Mesenchymal stem cell (in vitro differentiated cells and primary cell): ENCODE measurements around the gene E2F4.

Experiments used
- DNase-seq: peaks from one replicate; pipeline ENCODE4 v3.0.0-alpha.2; 2013
- H2AFZ ChIP-seq: one replicate; pipeline ENCODE4 v1.6.1; 2013; ENCODE audit warnings: low read depth, mild to moderate bottlenecking, control low read depth, inconsistent platforms, low read length, moderate library complexity
- H2AK5ac ChIP-seq: 2 replicates; pipeline ENCODE4 v1.6.1; 2013; ENCODE audit warnings: low read length, moderate library complexity, mild to moderate bottlenecking, inconsistent platforms; ENCODE audit not compliant: severe bottlenecking
- H2BK120ac ChIP-seq: one replicate; pipeline ENCODE4 v1.6.1; 2013; ENCODE audit warnings: low read depth, mild to moderate bottlenecking, inconsistent platforms, low read length, moderate library complexity
- H2BK12ac ChIP-seq, 2 experiments: one replicate each; pipeline ENCODE4 v1.6.1; 2013; ENCODE audit warnings: inconsistent platforms in 2 of 2, low read length in 2 of 2, mild to moderate bottlenecking in 2 of 2, moderate library complexity in 2 of 2, control low read depth in 1 of 2
- H2BK15ac ChIP-seq: one replicate; pipeline ENCODE4 v1.6.1; 2013; ENCODE audit warnings: mild to moderate bottlenecking, low read depth, inconsistent platforms; ENCODE audit not compliant: poor library complexity, severe bottlenecking
- H2BK5ac ChIP-seq: 2 replicates; pipeline ENCODE4 v1.6.1; 2013; ENCODE audit warnings: low read depth, mild to moderate bottlenecking, low read length, control low read depth, inconsistent platforms; ENCODE audit not compliant: poor library complexity, severe bottlenecking
- H3K14ac ChIP-seq, 2 experiments: one replicate each; pipeline ENCODE4 v1.6.1; 2013; ENCODE audit warnings: inconsistent platforms in 2 of 2, low read length in 2 of 2, control low read depth in 1 of 2, mild to moderate bottlenecking in 1 of 2, moderate library complexity in 1 of 2
- H3K18ac ChIP-seq, 2 experiments: one replicate each; pipeline ENCODE4 v1.6.1; 2013; ENCODE audit warnings: inconsistent platforms in 2 of 2, low read length in 2 of 2, control low read depth in 1 of 2, low read depth in 1 of 2, mild to moderate bottlenecking in 1 of 2
- H3K23ac ChIP-seq, 2 experiments: one replicate each; pipeline ENCODE4 v1.6.1; 2013; ENCODE audit warnings: inconsistent platforms in 2 of 2, low read length in 2 of 2, mild to moderate bottlenecking in 2 of 2, moderate library complexity in 2 of 2, control low read depth in 1 of 2
- H3K27ac ChIP-seq: 2 replicates; pipeline ENCODE4 v1.5.1; 2013; ENCODE audit warnings: mild to moderate bottlenecking, moderate library complexity, low read length, control low read depth, inconsistent platforms; ENCODE audit not compliant: poor library complexity, severe bottlenecking
- H3K27me3 ChIP-seq, 2 experiments: 2 replicates each; pipeline versions ENCODE4 v1.6.1 to v1.7.0; 2013; ENCODE audit warnings: low read length in 2 of 2, mild to moderate bottlenecking in 2 of 2, moderate library complexity in 2 of 2, control low read depth in 1 of 2, inconsistent platforms in 1 of 2; ENCODE audit not compliant: control insufficient read depth in 1 of 2, insufficient read depth in 1 of 2
- H3K36me3 ChIP-seq, 2 experiments: 2 replicates each; pipeline versions ENCODE4 v1.6.1 to v1.7.0; 2013; ENCODE audit warnings: low read length in 2 of 2, control low read depth in 1 of 2, inconsistent platforms in 1 of 2, low read depth in 1 of 2, mild to moderate bottlenecking in 1 of 2; ENCODE audit not compliant: insufficient read depth in 2 of 2, control insufficient read depth in 1 of 2
- H3K4ac ChIP-seq, 2 experiments: one replicate each; pipeline ENCODE4 v1.6.1; 2013; ENCODE audit warnings: inconsistent platforms in 2 of 2, low read length in 2 of 2, mild to moderate bottlenecking in 2 of 2, moderate library complexity in 2 of 2, control low read depth in 1 of 2, low read depth in 1 of 2
- H3K4me1 ChIP-seq: 2 replicates; pipeline ENCODE4 v1.6.1; 2013; ENCODE audit warnings: low read depth, low read length, control low read depth; ENCODE audit not compliant: control insufficient read depth, insufficient read depth
- H3K4me2 ChIP-seq: 2 replicates; pipeline ENCODE4 v1.6.1; 2013; ENCODE audit warnings: low read length, mild to moderate bottlenecking, inconsistent platforms; ENCODE audit not compliant: poor library complexity, severe bottlenecking
- H3K4me3 ChIP-seq, 2 experiments: 2 replicates each; pipeline versions ENCODE4 v1.5.1 to v1.7.0; 2013; ENCODE audit warnings: low read length in 2 of 2, mild to moderate bottlenecking in 2 of 2, control low read depth in 1 of 2, low read depth in 1 of 2; ENCODE audit not compliant: insufficient read depth in 1 of 2
- H3K79me1 ChIP-seq: replicated peaks from 2 replicates; pipeline ENCODE4 v1.6.1; 2013; ENCODE audit warnings: mild to moderate bottlenecking, control low read depth, low read length, inconsistent platforms; ENCODE audit not compliant: poor library complexity, severe bottlenecking
- H3K9ac ChIP-seq: 2 replicates; pipeline ENCODE4 v1.7.0; 2013; ENCODE audit warnings: mild to moderate bottlenecking, low read length, moderate library complexity
- H3K9me3 ChIP-seq: 2 replicates; pipeline ENCODE4 v1.7.0; 2013; ENCODE audit warnings: mild to moderate bottlenecking, low read length; ENCODE audit not compliant: control insufficient read depth
- H4K8ac ChIP-seq: one replicate; pipeline ENCODE4 v1.6.1; 2013; ENCODE audit warnings: inconsistent platforms, mild to moderate bottlenecking, low read length, moderate library complexity
- H4K91ac ChIP-seq: one replicate; pipeline ENCODE4 v1.6.1; 2013; ENCODE audit warnings: mild to moderate bottlenecking, low read length, inconsistent platforms
- WGBS: methylation state at CpG from one replicate; pipeline ENCODE4 v1.1.7; 2013; ENCODE audit warnings: mixed read lengths; 5-methylcytosine and 5-hydroxymethylcytosine counted together

E2F4 gene

DNA sequence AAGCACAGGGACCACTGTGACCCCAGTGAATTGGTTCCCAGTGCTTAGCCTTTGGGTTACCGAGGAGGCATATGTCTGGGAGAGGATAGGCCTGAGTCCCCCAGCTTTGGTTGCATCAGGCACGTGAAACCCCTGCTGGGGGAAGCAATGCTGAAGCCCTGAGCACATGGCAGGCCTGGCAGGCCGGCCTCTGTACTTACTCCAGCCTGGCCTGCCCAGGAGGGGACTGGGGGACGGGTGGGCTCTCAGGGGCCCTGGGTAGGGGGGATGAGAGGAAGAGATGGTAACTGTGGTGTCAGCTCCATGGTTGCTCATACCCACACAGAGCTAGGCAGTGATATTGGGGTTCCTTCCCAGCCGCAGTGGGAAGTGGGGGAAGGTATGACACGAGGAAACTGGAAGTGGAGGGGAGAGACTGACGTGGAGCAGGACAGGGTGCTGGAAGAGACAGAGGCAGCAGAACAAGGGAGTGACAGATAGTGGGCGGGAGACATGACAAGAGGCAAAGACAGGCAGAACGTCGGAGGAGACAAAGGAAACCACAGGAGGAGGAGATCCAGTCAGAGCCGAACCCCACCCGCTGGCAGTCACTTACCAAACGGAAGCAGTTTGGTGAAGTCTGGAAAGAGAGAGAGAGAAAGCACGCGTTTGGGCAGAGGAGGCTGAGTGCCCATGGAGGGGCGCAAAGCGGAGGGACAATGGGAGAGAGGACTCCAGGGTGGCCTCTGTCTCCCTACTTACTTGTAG lies 44.0 kb downstream of the E2F4 start:
- 86% methylated on average over 17 of the region's 17 CpGs for WGBS
- H2BK5ac ChIP-seq = no peak overlapping the region
- H2AFZ ChIP-seq = no peak overlapping the region
- no peak overlapping the region for H4K91ac ChIP-seq
- H3K4me2 ChIP-seq = no peak overlapping the region
- H4K8ac ChIP-seq = no peak overlapping the region
- H3K9me3 ChIP-seq = no peaks in the 10 kb centered on the region
- H2AK5ac ChIP-seq = no peak overlapping the region
- peaks cover 47% of the 10 kb centered on the region for H3K79me1 ChIP-seq
- no peak overlapping the region for H3K18ac ChIP-seq
- H3K4me1 ChIP-seq = peaks cover 8% of the 10 kb centered on the region
- H3K27me3 ChIP-seq = no peaks in the 10 kb centered on the region
- no peak overlapping the region for H3K9ac ChIP-seq
- no peak overlapping the region for H2BK120ac ChIP-seq
- no peak overlapping the region for H3K27ac ChIP-seq
- H3K4ac ChIP-seq = no peak overlapping the region
- no peak overlapping the region for H3K14ac ChIP-seq
- no peak overlapping the region for H3K23ac ChIP-seq
- no peak overlapping the region for H2BK12ac ChIP-seq
- H3K4me3 ChIP-seq = no peak overlapping the region
- H3K36me3 ChIP-seq = peaks cover 81 to 84% of the 10 kb centered on the region in 2 experiments
- H2BK15ac ChIP-seq = no peak overlapping the region
- no peak for DNase-seq

DNA sequence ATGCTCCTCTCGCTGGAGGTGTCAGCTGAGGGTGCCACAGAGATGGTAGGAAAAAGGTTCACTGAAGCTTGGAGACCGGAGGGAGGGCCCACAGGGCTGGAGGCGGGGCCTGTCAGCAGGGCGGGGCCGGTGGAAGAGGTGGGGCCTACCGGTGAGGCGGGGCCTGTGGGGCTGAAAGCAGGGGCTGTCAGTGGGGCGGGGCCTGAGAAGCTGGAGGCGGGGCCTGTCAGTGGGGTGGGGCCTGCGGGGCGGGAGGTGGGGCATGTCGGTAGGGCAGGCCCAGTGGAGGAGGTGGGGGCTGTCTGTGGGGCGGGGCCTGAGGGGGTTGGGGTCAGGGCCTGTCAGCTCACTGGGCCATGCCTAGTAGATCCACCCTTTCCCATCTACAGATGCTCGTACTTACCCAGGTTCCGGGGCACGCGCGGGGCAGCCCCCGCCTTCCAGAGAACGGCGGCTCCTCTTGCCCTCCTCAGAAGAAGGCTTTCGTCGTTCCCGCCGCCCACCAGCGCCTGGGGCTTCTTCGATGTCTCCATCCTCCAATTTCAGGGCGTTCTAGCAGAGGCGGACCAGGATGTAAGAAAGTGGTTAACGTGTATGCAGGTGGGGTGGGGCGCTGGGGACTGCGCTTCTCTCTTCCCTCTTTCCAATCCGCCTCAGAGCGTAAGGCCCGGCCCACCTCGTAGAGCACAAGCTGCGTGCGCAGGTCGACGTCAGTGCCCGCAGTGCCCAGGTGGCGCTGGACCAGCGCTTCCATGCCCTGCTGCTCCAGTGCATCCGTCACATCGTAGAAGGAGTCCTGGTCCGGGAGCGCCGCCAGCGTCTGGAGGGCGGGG lies 44.8 kb downstream of the E2F4 start:
- H3K4me1 ChIP-seq = peaks cover 15% of the 10 kb centered on the region
- H2BK15ac ChIP-seq = no peak overlapping the region
- H3K14ac ChIP-seq = no peak overlapping the region
- H3K9me3 ChIP-seq = no peaks in the 10 kb centered on the region
- WGBS = 87% methylated on average over 48 of the region's 50 CpGs
- H2AFZ ChIP-seq = no peak overlapping the region
- H3K4me2 ChIP-seq = no peak overlapping the region
- H4K91ac ChIP-seq = no peak overlapping the region
- no peaks in the 10 kb centered on the region for H3K27me3 ChIP-seq
- H2BK120ac ChIP-seq = no peak overlapping the region
- H3K36me3 ChIP-seq = peaks cover 73 to 77% of the 10 kb centered on the region in 2 experiments
- no peak overlapping the region for H3K9ac ChIP-seq
- no peak overlapping the region for H3K4me3 ChIP-seq
- H3K4ac ChIP-seq = no peak overlapping the region
- H4K8ac ChIP-seq = no peak overlapping the region
- no peak overlapping the region for H2BK12ac ChIP-seq
- no peak overlapping the region for H2BK5ac ChIP-seq
- peak; percentile 64 for DNase-seq
- no peak overlapping the region for H2AK5ac ChIP-seq
- H3K79me1 ChIP-seq = peaks cover 47% of the 10 kb centered on the region
- H3K23ac ChIP-seq = no peak overlapping the region
- H3K27ac ChIP-seq = no peak overlapping the region
- H3K18ac ChIP-seq = no peak overlapping the region

- H3K9ac ChIP-seq = no peak overlapping the region
- H3K4ac ChIP-seq = no peak overlapping the region
- H3K4me1 ChIP-seq = peaks cover 20% of the 10 kb centered on the region
- H3K27me3 ChIP-seq = no peaks in the 10 kb centered on the region
- H3K27ac ChIP-seq = no peak overlapping the region
- H4K91ac ChIP-seq = no peak overlapping the region
- no peak overlapping the region for H3K14ac ChIP-seq
- WGBS = 94% methylated on average over 10 of the region's 16 CpGs
- H3K18ac ChIP-seq = no peak overlapping the region
- H3K36me3 ChIP-seq = peaks cover 72 to 76% of the 10 kb centered on the region in 2 experiments
- no peaks in the 10 kb centered on the region for H3K9me3 ChIP-seq
- no peak for DNase-seq
- H2BK15ac ChIP-seq = no peak overlapping the region
- H3K4me2 ChIP-seq = no peak overlapping the region
- H3K4me3 ChIP-seq = no peak overlapping the region
- H2BK12ac ChIP-seq = no peak overlapping the region
- peak overlapping the region; percentile 19 for H4K8ac ChIP-seq
- H3K79me1 ChIP-seq = peaks cover 45% of the 10 kb centered on the region
- no peak overlapping the region for H2AK5ac ChIP-seq
- no peak overlapping the region for H2BK120ac ChIP-seq
- no peak overlapping the region for H3K23ac ChIP-seq
- H2AFZ ChIP-seq = no peak overlapping the region
- H2BK5ac ChIP-seq = no peak overlapping the region
These were observed 45.7 kb downstream of the E2F4 start for GRCh38 chr16:67237396-67238277.

DNA sequence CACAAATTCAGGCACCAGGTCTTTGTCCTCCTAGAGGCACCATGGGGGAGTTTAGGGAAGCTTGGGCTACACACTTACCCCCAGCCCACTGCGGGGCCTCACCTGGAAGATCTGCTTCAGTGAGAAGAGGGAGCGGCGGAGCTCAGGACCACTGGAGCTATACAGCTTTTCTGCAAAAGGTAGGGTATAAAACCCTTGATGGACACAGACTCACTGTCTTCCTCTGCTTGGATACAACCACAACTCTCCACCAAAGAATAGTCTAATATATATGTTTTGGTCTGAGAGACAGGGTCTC lies 46.3 kb downstream of the E2F4 start:
- no peak overlapping the region for H2BK5ac ChIP-seq
- H4K8ac ChIP-seq = peak overlapping the region; percentile 19
- no peak overlapping the region for H3K9ac ChIP-seq
- H2BK15ac ChIP-seq = no peak overlapping the region
- no peak overlapping the region for H3K4me2 ChIP-seq
- H3K4me3 ChIP-seq = no peak overlapping the region
- peaks cover 45% of the 10 kb centered on the region for H3K79me1 ChIP-seq
- H2AFZ ChIP-seq = no peak overlapping the region
- H3K14ac ChIP-seq = no peak overlapping the region
- no peak for DNase-seq
- H3K23ac ChIP-seq = no peak overlapping the region
- H2BK120ac ChIP-seq = no peak overlapping the region
- H4K91ac ChIP-seq = no peak overlapping the region
- H3K9me3 ChIP-seq = no peaks in the 10 kb centered on the region
- WGBS = 100% methylated on average over 1 of the region's 3 CpGs
- H3K18ac ChIP-seq = no peak overlapping the region
- no peak overlapping the region for H3K27ac ChIP-seq
- peaks cover 67 to 73% of the 10 kb centered on the region in 2 experiments for H3K36me3 ChIP-seq
- H2BK12ac ChIP-seq = no peak overlapping the region
- H2AK5ac ChIP-seq = no peak overlapping the region
- H3K4me1 ChIP-seq = peaks cover 20% of the 10 kb centered on the region
- no peak overlapping the region for H3K4ac ChIP-seq
- H3K27me3 ChIP-seq = no peaks in the 10 kb centered on the region
